NCI-H187 treated with DMSO at 0.1 percent for 48 hours (cell line): ENCODE results near the gene EFCAB13.
"Not testable (repeated sequence)": the region's sequence is repeated elsewhere in the genome, so short reads cannot be mapped to it uniquely, and the experiment has no call there.

Experiments
- DNase-seq: peaks from one replicate; lab custom pipeline; 2025; lab: John Stamatoyannopoulos, UW

The EFCAB13 gene

DNA sequence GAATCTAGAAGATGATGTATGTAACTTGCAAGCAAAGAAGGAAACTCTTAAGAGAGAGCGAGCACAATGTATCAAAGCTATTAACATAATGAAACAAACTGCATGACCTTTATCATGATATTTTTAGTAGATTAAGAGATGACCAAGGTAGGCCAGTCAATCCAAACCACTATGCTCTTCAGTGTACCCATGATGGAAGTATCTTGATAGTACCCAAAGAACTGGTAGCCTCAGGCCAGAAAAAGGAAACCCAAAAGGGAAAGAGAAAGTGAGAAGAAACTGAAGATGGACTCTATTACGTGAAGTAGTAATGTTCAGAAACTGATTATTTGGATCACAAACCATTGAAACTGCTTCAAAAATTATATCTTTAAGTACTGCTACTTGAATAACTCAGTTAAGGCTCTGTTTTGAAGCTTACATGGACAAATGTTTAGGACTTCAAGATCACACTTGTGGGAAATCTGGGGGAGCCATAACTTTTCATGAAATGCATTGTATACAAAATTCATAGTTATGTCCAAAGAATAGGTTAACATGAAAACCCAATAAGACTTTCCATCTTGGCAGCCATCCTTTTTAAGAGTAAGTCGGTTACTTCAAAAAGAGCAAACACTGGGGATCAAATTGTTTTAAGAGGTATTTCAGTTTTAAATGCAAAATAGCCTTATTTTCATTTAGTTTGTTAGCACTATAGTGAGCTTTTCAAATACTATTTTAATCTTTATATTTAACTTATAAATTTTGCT, 102.3 kb downstream of the EFCAB13 start:
- DNase-seq, result not testable (repeated sequence)

- DNase-seq, result no peak
Observed at GRCh38 chr17:47427985-47428384, 104.2 kb downstream of the EFCAB13 start.

DNA sequence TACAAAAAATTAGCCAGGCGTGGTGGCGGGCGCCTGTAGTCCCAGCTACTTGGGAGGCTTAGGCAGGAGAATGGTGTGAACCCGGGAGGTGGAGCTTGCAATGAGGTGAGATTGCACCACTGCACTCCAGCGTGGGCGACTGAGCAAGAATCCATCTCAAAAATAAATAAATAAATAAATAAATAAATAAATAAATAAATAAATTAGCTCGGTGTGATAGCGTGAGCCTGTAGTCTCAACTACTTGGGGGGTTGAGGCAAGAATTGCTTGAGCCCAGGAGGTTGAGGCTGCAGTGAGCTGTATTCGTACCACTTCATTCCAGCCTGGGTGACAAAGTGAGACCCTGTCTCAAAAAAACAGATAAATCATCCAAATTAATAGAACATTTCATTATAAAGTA, 108.5 kb downstream of the EFCAB13 start:
- DNase-seq, result not testable (repeated sequence)

- no peak for DNase-seq
Observed at GRCh38 chr17:47465165-47465564, 141.4 kb downstream of the EFCAB13 start.

GRCh38 chr17:47466976-47467375, 143.2 kb downstream of the EFCAB13 start:
- DNase-seq, result not testable (repeated sequence)

GRCh38 chr17:47470836-47471235, 147.1 kb downstream of the EFCAB13 start:
- DNase-seq, result no peak

GRCh38 chr17:47472073-47472472, 148.3 kb downstream of the EFCAB13 start:
- not testable (repeated sequence) for DNase-seq
